ENCODE data around the gene HPSE2. TPM values are rescaled to one million over a fixed set of nuclear protein-coding genes. Genes with fewer than 3 reads are reported as not detected.

The HPSE2 gene
- total RNA-seq, 1 experiment from 2014 or later = not detected

DNA sequence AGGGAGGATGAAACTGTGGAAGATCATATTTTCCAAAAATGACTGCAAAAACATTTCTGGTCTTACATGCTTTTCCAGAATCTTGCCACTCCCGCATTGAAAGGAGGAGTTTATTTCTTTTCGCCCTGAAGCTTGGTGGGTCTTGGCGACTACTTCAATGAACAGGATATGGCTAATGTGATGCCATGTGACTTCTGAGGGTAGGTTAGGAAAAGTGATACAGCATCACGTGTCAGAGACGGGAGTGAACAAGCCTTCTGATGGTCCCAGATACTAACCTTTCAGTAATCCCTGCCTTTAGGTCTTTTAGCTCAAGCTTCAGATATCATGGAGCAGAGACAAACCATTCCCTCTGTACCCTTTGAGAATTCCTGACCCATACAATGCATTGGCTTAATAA, 596.7 kb downstream of the HPSE2 start:
- Histone ChIP-seq H4K20me1 (ENCODE audit: insufficient read depth) (no peaks in the 10 kb centered on the region), H3K4me2 (no peak overlapping the region), H3K9me2 (ENCODE audit: insufficient read depth) (no peaks in the 10 kb centered on the region), H3K27ac (no peak overlapping the region), H3K36me3 (ENCODE audit: low read depth) (no peaks in the 10 kb centered on the region), H3F3A (ENCODE audit: insufficient read depth, low read depth) (no peaks in the 10 kb centered on the region), H3K27me3 (ENCODE audit: insufficient read depth, low read depth) (no peaks in the 10 kb centered on the region; the same call in 1 of the 2 replicates), H3K4me1 (replicated peaks; ENCODE audit: insufficient read depth) (no peaks in the 10 kb centered on the region), H2AFZ (no peak overlapping the region), H3K4me3 (no peak overlapping the region), H3K9me3 (ENCODE audit: insufficient read depth, low read depth) (no peaks in the 10 kb centered on the region), H3K79me2 (ENCODE audit: low read depth) (no peaks in the 10 kb centered on the region)
- TF ChIP-seq, protein P1, sequence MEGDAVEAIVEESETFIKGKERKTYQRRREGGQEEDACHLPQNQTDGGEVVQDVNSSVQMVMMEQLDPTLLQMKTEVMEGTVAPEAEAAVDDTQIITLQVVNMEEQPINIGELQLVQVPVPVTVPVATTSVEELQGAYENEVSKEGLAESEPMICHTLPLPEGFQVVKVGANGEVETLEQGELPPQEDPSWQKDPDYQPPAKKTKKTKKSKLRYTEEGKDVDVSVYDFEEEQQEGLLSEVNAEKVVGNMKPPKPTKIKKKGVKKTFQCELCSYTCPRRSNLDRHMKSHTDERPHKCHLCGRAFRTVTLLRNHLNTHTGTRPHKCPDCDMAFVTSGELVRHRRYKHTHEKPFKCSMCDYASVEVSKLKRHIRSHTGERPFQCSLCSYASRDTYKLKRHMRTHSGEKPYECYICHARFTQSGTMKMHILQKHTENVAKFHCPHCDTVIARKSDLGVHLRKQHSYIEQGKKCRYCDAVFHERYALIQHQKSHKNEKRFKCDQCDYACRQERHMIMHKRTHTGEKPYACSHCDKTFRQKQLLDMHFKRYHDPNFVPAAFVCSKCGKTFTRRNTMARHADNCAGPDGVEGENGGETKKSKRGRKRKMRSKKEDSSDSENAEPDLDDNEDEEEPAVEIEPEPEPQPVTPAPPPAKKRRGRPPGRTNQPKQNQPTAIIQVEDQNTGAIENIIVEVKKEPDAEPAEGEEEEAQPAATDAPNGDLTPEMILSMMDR (conservative IDR thresholded peaks at IDR 0.05) = no peak
- no peak for TF ChIP-seq EZH2 (IDR thresholded peaks at IDR 0.05; ENCODE audit: low read depth)
- BruUV-seq (replicated peaks) = no TSS peak
- CTCF ChIA-PET = no interaction called here
- no peak for DNase-seq
- intact Hi-C loops (cut with micrococcal nuclease; ENCODE audit: unreplicated experiment) = no loop called here
- POLR2A ChIA-PET (ENCODE audit: unreplicated experiment) = no interaction called here

DNA sequence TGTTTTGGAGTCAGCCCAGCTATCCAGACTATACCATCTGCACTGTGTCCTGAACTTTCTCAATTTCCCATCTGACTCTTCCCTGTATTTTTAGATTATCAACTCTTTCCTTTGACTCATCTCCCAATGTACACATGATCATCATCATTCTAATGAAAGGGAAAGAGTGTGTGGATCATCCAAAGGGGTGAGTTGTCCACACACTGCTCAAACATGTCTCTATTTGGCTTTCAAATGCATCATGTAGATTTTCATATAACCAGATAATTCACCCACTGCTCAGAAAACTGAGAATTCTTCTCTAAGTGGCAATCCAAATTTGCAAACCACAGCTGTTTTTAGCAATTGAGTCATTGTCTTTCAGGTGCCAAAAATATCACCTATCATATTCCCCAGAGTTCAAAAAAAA, 598.7 kb downstream of the HPSE2 start:
- Histone ChIP-seq H3K36me3 (ENCODE audit: low read depth) (no peaks in the 10 kb centered on the region), H4K20me1 (ENCODE audit: insufficient read depth) (no peaks in the 10 kb centered on the region), H3F3A (ENCODE audit: insufficient read depth, low read depth) (no peaks in the 10 kb centered on the region), H3K27me3 (ENCODE audit: insufficient read depth, low read depth) (no peaks in the 10 kb centered on the region; the same call in 1 of the 2 replicates), H3K4me2 (no peak overlapping the region), H3K79me2 (ENCODE audit: low read depth) (no peaks in the 10 kb centered on the region), H3K4me1 (replicated peaks; ENCODE audit: insufficient read depth) (no peaks in the 10 kb centered on the region), H3K9me3 (ENCODE audit: insufficient read depth, low read depth) (no peaks in the 10 kb centered on the region), H3K27ac (no peak overlapping the region), H3K9me2 (ENCODE audit: insufficient read depth) (no peaks in the 10 kb centered on the region), H3K4me3 (no peak overlapping the region), H2AFZ (no peak overlapping the region)
- CTCF ChIA-PET = no interaction called here
- intact Hi-C loops (cut with micrococcal nuclease; ENCODE audit: unreplicated experiment) = no loop called here
- POLR2A ChIA-PET (ENCODE audit: unreplicated experiment) = no interaction called here
- no peak for DNase-seq
- no TSS peak for BruUV-seq (replicated peaks)
- no peak for TF ChIP-seq EZH2 (IDR thresholded peaks at IDR 0.05; ENCODE audit: low read depth)
- TF ChIP-seq, protein P1 (conservative IDR thresholded peaks at IDR 0.05) = no peak

DNA sequence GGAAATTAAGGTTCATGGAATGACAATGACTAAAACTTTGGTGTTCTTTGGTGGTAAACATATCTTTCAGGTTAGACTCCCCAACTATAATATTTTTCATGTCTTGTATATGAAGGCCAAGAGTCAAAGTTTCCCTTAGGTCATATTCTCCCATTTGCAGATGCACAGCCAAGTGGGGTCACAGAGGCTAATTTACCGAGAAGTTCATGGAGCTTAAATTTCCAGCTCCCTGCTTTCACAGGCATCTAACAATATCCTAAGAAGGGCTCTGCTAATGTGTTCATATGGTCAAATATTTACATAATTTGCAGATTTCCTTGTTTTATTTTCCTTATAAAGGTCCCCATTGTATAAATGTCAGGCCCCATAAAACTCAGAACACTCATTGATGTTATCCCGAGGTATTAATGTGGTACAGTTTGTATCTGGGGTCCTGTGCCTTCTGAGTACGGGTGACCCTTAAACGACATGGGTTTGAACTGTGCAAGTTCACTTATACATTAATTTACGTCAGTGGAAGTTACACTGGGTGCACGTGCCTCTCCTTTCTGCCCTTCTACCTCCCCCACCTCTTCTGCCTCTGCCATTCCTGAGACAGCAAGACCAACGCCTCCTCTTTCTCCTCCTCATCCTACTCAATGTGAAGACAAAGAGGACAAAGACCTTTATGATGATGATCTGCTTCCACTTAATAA, 603.0 kb downstream of the HPSE2 start:
- TF ChIP-seq, protein P1 (conservative IDR thresholded peaks at IDR 0.05) = no peak
- TF ChIP-seq EZH2 (IDR thresholded peaks at IDR 0.05; ENCODE audit: low read depth) = no peak
- no peak overlapping the region for H2AFZ ChIP-seq
- H3K79me2 ChIP-seq (ENCODE audit: low read depth) = no peaks in the 10 kb centered on the region
- DNase-seq = no peak
- H3K9me3 ChIP-seq (ENCODE audit: insufficient read depth, low read depth) = no peaks in the 10 kb centered on the region
- H3K27me3 ChIP-seq (ENCODE audit: insufficient read depth, low read depth) = 0 out of 2 replicates have a peak, but pooled peaks cover 4% of the 10 kb centered on the region
- POLR2A ChIA-PET (ENCODE audit: unreplicated experiment) = no interaction called here
- no peaks in the 10 kb centered on the region for H3K36me3 ChIP-seq (ENCODE audit: low read depth)
- H3K4me2 ChIP-seq = no peak overlapping the region
- BruUV-seq (replicated peaks) = no TSS peak
- no peak overlapping the region for H3K4me3 ChIP-seq
- no peaks in the 10 kb centered on the region for H4K20me1 ChIP-seq (ENCODE audit: insufficient read depth)
- H3K27ac ChIP-seq = no peak overlapping the region
- intact Hi-C loops (cut with micrococcal nuclease; ENCODE audit: unreplicated experiment) = no loop called here
- CTCF ChIA-PET = no interaction called here
- H3K9me2 ChIP-seq (ENCODE audit: insufficient read depth) = no peaks in the 10 kb centered on the region
- no peaks in the 10 kb centered on the region for H3F3A ChIP-seq (ENCODE audit: insufficient read depth, low read depth)
- H3K4me1 ChIP-seq (replicated peaks; ENCODE audit: insufficient read depth) = no peaks in the 10 kb centered on the region

All from PC-9 (cell line).